Measurements from ENCODE around the gene SLC29A2. TPM values are rescaled to one million over a fixed set of nuclear protein-coding genes. Genes with fewer than 3 reads are reported as not detected.

The SLC29A2 gene
- total RNA-seq, 1 donor from 2014 or later: 2.8 TPM

DNA sequence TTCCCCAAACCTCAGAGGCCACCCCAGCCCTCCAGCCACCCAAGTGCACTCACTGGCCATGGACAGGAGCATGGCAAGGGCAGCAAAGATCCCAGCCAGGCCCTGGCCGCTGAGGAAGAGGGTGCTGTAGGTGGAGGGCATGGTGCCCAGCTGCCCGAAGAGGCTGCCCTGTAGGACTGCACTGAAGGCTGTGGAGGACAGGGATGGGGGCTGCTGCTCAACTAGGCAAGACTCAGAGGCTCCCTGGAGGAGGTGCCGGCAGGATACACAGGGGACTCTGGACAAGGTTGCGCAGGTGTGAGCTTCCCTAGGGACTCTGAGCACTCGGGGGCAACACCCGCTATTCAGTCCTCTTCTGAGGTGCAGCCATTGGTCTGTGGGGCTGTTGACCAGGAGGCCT lies 3.1 kb downstream of the SLC29A2 start:
- TF ChIP-seq, protein P1, sequence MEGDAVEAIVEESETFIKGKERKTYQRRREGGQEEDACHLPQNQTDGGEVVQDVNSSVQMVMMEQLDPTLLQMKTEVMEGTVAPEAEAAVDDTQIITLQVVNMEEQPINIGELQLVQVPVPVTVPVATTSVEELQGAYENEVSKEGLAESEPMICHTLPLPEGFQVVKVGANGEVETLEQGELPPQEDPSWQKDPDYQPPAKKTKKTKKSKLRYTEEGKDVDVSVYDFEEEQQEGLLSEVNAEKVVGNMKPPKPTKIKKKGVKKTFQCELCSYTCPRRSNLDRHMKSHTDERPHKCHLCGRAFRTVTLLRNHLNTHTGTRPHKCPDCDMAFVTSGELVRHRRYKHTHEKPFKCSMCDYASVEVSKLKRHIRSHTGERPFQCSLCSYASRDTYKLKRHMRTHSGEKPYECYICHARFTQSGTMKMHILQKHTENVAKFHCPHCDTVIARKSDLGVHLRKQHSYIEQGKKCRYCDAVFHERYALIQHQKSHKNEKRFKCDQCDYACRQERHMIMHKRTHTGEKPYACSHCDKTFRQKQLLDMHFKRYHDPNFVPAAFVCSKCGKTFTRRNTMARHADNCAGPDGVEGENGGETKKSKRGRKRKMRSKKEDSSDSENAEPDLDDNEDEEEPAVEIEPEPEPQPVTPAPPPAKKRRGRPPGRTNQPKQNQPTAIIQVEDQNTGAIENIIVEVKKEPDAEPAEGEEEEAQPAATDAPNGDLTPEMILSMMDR (IDR thresholded peaks at IDR 0.05; ENCODE audit: partially characterized antibody, unreplicated experiment): no peak
- Mint-ChIP-seq H3K36me3 (ENCODE audit: unreplicated experiment) (no peaks in the 10 kb centered on the region), H3K9me3 (ENCODE audit: unreplicated experiment) (peaks cover 2% of the 10 kb centered on the region), H3K4me1 (ENCODE audit: low read depth, unreplicated experiment) (peaks cover 14% of the 10 kb centered on the region), H3K27ac (ENCODE audit: unreplicated experiment) (no peak overlapping the region), H3K27me3 (ENCODE audit: unreplicated experiment) (peaks cover 7% of the 10 kb centered on the region), H3K4me3 (ENCODE audit: unreplicated experiment) (no peak overlapping the region)
- DNase-seq: no peak

GRCh38 chr11:66367561-66368312 lies 3.8 kb downstream of the SLC29A2 start:
- H3K4me1 Mint-ChIP-seq (ENCODE audit: low read depth, unreplicated experiment): peaks cover 14% of the 10 kb centered on the region
- no peak for DNase-seq
- H3K9me3 Mint-ChIP-seq (ENCODE audit: unreplicated experiment): peaks cover 2% of the 10 kb centered on the region
- no peak overlapping the region for H3K27ac Mint-ChIP-seq (ENCODE audit: unreplicated experiment)
- no peak overlapping the region for H3K4me3 Mint-ChIP-seq (ENCODE audit: unreplicated experiment)
- peaks cover 7% of the 10 kb centered on the region for H3K27me3 Mint-ChIP-seq (ENCODE audit: unreplicated experiment)
- H3K36me3 Mint-ChIP-seq (ENCODE audit: unreplicated experiment): no peaks in the 10 kb centered on the region
- TF ChIP-seq, protein P1 (IDR thresholded peaks at IDR 0.05; ENCODE audit: partially characterized antibody, unreplicated experiment): no peak

DNA sequence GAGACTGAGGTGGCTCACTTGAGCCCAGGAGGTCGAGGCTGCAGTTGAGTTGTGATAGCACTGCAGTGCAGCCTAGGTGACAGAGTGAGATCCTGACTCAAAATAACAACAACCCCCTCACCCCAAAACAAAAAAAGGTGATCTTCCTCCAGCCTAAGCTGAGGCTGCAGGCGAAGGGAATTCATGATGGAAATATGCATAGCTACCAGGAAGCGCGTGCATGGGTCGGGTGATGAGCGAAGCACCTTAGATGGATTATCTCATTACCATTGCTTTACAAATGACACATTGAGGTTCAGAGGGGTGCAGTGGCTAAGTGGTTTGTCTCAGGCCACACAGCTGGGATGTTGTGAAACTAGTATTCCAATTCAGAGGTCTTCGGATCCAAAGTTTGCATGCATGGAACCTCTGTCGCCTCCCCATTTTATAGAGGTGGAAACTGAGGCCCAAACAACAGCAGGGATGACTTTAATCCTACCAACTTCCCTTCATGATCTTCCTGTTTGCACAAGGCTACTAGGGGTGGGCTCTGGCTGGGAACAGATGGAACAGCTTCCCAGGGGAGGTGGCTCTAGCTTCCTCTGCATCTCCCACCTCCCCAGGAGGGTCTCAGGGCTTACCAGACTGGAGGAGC lies 4.6 kb downstream of the SLC29A2 start:
- Mint-ChIP-seq H3K9me3 (ENCODE audit: unreplicated experiment) (peaks cover 4% of the 10 kb centered on the region), H3K4me1 (ENCODE audit: low read depth, unreplicated experiment) (peaks cover 14% of the 10 kb centered on the region), H3K36me3 (ENCODE audit: unreplicated experiment) (no peaks in the 10 kb centered on the region), H3K27me3 (ENCODE audit: unreplicated experiment) (peaks cover 7% of the 10 kb centered on the region), H3K27ac (ENCODE audit: unreplicated experiment) (no peak overlapping the region), H3K4me3 (ENCODE audit: unreplicated experiment) (no peak overlapping the region)
- no peak for DNase-seq
- TF ChIP-seq, protein P1 (IDR thresholded peaks at IDR 0.05; ENCODE audit: partially characterized antibody, unreplicated experiment): no peak

GRCh38 chr11:66365711-66366619 lies 5.6 kb downstream of the SLC29A2 start:
- Mint-ChIP-seq H3K9me3 (ENCODE audit: unreplicated experiment) (peaks cover 4% of the 10 kb centered on the region), H3K27me3 (ENCODE audit: unreplicated experiment) (peaks cover 9% of the 10 kb centered on the region), H3K4me3 (ENCODE audit: unreplicated experiment) (no peak overlapping the region), H3K4me1 (ENCODE audit: low read depth, unreplicated experiment) (peaks cover 13% of the 10 kb centered on the region), H3K36me3 (ENCODE audit: unreplicated experiment) (no peaks in the 10 kb centered on the region), H3K27ac (ENCODE audit: unreplicated experiment) (no peak overlapping the region)
- no peak for DNase-seq
- TF ChIP-seq, protein P1 (IDR thresholded peaks at IDR 0.05; ENCODE audit: partially characterized antibody, unreplicated experiment): no peak
